ENCODE results near the gene PTH1R. TPM values are rescaled to one million over a fixed set of nuclear protein-coding genes. Genes with fewer than 3 reads are reported as not detected.

Gene PTH1R
- total RNA-seq, 1 experiment from 2014 or later: 1.0 TPM

GRCh38 chr3:46946856-46947545 is 69.5 kb downstream of the PTH1R start:
- Histone ChIP-seq H4K5ac (ENCODE audit: insufficient read length, low read depth, low read length) (no peak overlapping the region), H2BK5ac (ENCODE audit: insufficient read length, low read length) (no peak overlapping the region), H2BK15ac (ENCODE audit: low read depth, low read length) (no peak overlapping the region), H3K79me2 (ENCODE audit: insufficient read depth, low read length) (peaks cover 27% of the 10 kb centered on the region; the same call in 1 of the 2 replicates), H3K4me1 (ENCODE audit: insufficient read depth, low read length) (peaks cover 5% of the 10 kb centered on the region; the same call in 1 of the 2 replicates), H3K23ac (ENCODE audit: insufficient read length, low read depth, low read length) (no peak overlapping the region), H2BK120ac (ENCODE audit: low read depth, low read length, poor library complexity, severe bottlenecking) (no peak overlapping the region), H2BK20ac (ENCODE audit: low read depth, low read length, poor library complexity, severe bottlenecking) (no peak overlapping the region), H3K23me2 (ENCODE audit: insufficient read length, low read depth, low read length, poor library complexity, severe bottlenecking) (no peaks in the 10 kb centered on the region), H3K14ac (ENCODE audit: insufficient read depth, low read length) (no peak overlapping the region), H3T11ph (ENCODE audit: low read length) (no peak overlapping the region), H3K27ac (ENCODE audit: insufficient read length, low read depth, low read length) (no peak overlapping the region), H3K4ac (ENCODE audit: low read depth, low read length) (no peak overlapping the region), H3K27me3 (ENCODE audit: insufficient read depth, low read length) (no peaks in the 10 kb centered on the region), H3K9ac (ENCODE audit: extremely low read depth, insufficient read length, low read length) (no peak overlapping the region), H2AK5ac (ENCODE audit: insufficient read length, low read length) (no peak overlapping the region), H3K79me1 (ENCODE audit: insufficient read depth, low read depth, low read length, poor library complexity, severe bottlenecking) (peaks cover 13% of the 10 kb centered on the region), H3K4me2 (ENCODE audit: insufficient read depth, insufficient read length, low read length) (no peak overlapping the region), H4K8ac (replicated peaks; ENCODE audit: insufficient read length, low read depth, low read length) (no peak overlapping the region), H2AFZ (ENCODE audit: low read length) (no peak overlapping the region), H2BK12ac (ENCODE audit: insufficient read length, low read depth, low read length) (no peak overlapping the region), H3K18ac (ENCODE audit: insufficient read length, low read depth, low read length) (no peak overlapping the region), H4K91ac (ENCODE audit: insufficient read length, low read depth, low read length) (no peak overlapping the region), H3K56ac (ENCODE audit: insufficient read length, low read depth, low read length) (no peak overlapping the region), H4K20me1 (ENCODE audit: control insufficient read depth, insufficient read depth, insufficient read length) (peaks cover 2% of the 10 kb centered on the region), H3K9me3 (ENCODE audit: control insufficient read depth, low read depth, low read length) (no peaks in the 10 kb centered on the region)
- no peak for TF ChIP-seq CTCF (conservative IDR thresholded peaks at IDR 0.05)
- Mint-ChIP-seq H3K4me3 (no peak overlapping the region), H3K27me3 (ENCODE audit: low read depth) (no peaks in the 10 kb centered on the region), H3K9me3 (no peaks in the 10 kb centered on the region; a peak in 1 of 5 replicates), H3K4me1 (peaks cover 50 to 68% of the 10 kb centered on the region in 2 experiments), H3K36me3 (ENCODE audit: insufficient read depth in 1 of 3, low read depth in 3 of 3) (peaks cover 6 to 23% (median 17%) of the 10 kb centered on the region in 3 experiments), H3K27ac (peak overlapping the region in 1 of 3 experiments; percentile 53; a peak in 1 of 7 replicates)
- WGBS (ENCODE audit: extremely low coverage, insufficient read length, low lambda C conversion rate): no CpG with 5 or more reads among the region's 7 CpGs
- no peak for DNase-seq

All from H9 (cell line).